Measurements from ENCODE around the gene RFX2. TPM values are rescaled to one million over a fixed set of nuclear protein-coding genes. Genes with fewer than 3 reads are reported as not detected.
A peak's percentile ranks its signal among the peaks of the same experiment; 100 is the strongest.

The RFX2 gene
- total RNA-seq, 1 donor from 2014 or later = 18.0 TPM

- H3K4me3 Mint-ChIP-seq = no peak overlapping the region
- H3K27me3 Mint-ChIP-seq = peaks cover 7% of the 10 kb centered on the region
- H3K36me3 Mint-ChIP-seq = peaks cover 6% of the 10 kb centered on the region
- no peak for DNase-seq (ENCODE audit: extremely low spot score, unreplicated experiment)
- no peak overlapping the region for H3K27ac Mint-ChIP-seq
- TF ChIP-seq CTCF (conservative IDR thresholded peaks at IDR 0.05) = no peak
- peaks cover 39% of the 10 kb centered on the region for H3K4me1 Mint-ChIP-seq (ENCODE audit: unreplicated experiment)
- H3K9me3 Mint-ChIP-seq = no peaks in the 10 kb centered on the region
Measured at GRCh38 chr19:6095760-6096159, 14.5 kb downstream of the RFX2 start.

- Mint-ChIP-seq H3K4me3 (peak overlapping the region; percentile 80), H3K27ac (peak overlapping the region; percentile 92), H3K36me3 (no peaks in the 10 kb centered on the region), H3K9me3 (no peaks in the 10 kb centered on the region), H3K4me1 (ENCODE audit: unreplicated experiment) (peaks cover 26% of the 10 kb centered on the region), H3K27me3 (peaks cover 7% of the 10 kb centered on the region)
- no peak for TF ChIP-seq CTCF (conservative IDR thresholded peaks at IDR 0.05)
- DNase-seq (ENCODE audit: extremely low spot score, unreplicated experiment) = peak; percentile 81
Measured at GRCh38 chr19:6092329-6093286, 17.7 kb downstream of the RFX2 start.

- H3K36me3 Mint-ChIP-seq = no peaks in the 10 kb centered on the region
- H3K27ac Mint-ChIP-seq = peak overlapping the region; percentile 92
- DNase-seq (ENCODE audit: extremely low spot score, unreplicated experiment) = no peak
- no peaks in the 10 kb centered on the region for H3K9me3 Mint-ChIP-seq
- peak overlapping the region; percentile 80 for H3K4me3 Mint-ChIP-seq
- H3K27me3 Mint-ChIP-seq = peaks cover 7% of the 10 kb centered on the region
- TF ChIP-seq CTCF (conservative IDR thresholded peaks at IDR 0.05) = no peak
- H3K4me1 Mint-ChIP-seq (ENCODE audit: unreplicated experiment) = peaks cover 33% of the 10 kb centered on the region
Measured at GRCh38 chr19:6091771-6092291, 18.5 kb downstream of the RFX2 start.

GRCh38 chr19:6090634-6091033 lies 19.7 kb downstream of the RFX2 start:
- H3K4me1 Mint-ChIP-seq (ENCODE audit: unreplicated experiment) = peaks cover 39% of the 10 kb centered on the region
- no peak for DNase-seq (ENCODE audit: extremely low spot score, unreplicated experiment)
- peaks cover 7% of the 10 kb centered on the region for H3K27me3 Mint-ChIP-seq
- TF ChIP-seq CTCF (conservative IDR thresholded peaks at IDR 0.05) = no peak
- H3K9me3 Mint-ChIP-seq = no peaks in the 10 kb centered on the region
- no peak overlapping the region for H3K27ac Mint-ChIP-seq
- H3K36me3 Mint-ChIP-seq = no peaks in the 10 kb centered on the region
- H3K4me3 Mint-ChIP-seq = no peak overlapping the region

GRCh38 chr19:6088602-6089049 lies 21.7 kb downstream of the RFX2 start:
- Mint-ChIP-seq H3K36me3 (no peaks in the 10 kb centered on the region), H3K27me3 (peaks cover 7% of the 10 kb centered on the region), H3K4me1 (ENCODE audit: unreplicated experiment) (peaks cover 39% of the 10 kb centered on the region), H3K4me3 (peak overlapping the region; percentile 44), H3K9me3 (no peaks in the 10 kb centered on the region), H3K27ac (peak overlapping the region; percentile 97)
- TF ChIP-seq CTCF (conservative IDR thresholded peaks at IDR 0.05) = no peak
- no peak for DNase-seq (ENCODE audit: extremely low spot score, unreplicated experiment)
